MG63 (cell line): Measurements from ENCODE around the gene IL16. TPM values are rescaled to one million over a fixed set of nuclear protein-coding genes. Genes with fewer than 3 reads are reported as not detected.
A peak's percentile ranks its signal among the peaks of the same experiment; 100 is the strongest.

Source experiments
- DNase-seq: peaks from one replicate; pipeline ENCODE4 v3.0.0-alpha.2; 2020
- H3K27me3 ChIP-seq: fragments of 250-450 bp; sonication (Bioruptor Pico); 2 replicates; pipeline ENCODE4 v1.5.1; 2020; ENCODE audit warnings: mild to moderate bottlenecking, moderate library complexity
- H3K36me3 ChIP-seq: fragments of 250-450 bp; sonication (Bioruptor Pico); 2 replicates; pipeline ENCODE4 v1.5.1; 2020; ENCODE audit warnings: mild to moderate bottlenecking, moderate library complexity
- H3K4me3 ChIP-seq: fragments of 250-450 bp; sonication (Bioruptor Pico); 2 replicates; pipeline ENCODE4 v1.5.1; 2020; ENCODE audit warnings: mild to moderate bottlenecking, moderate library complexity
- H3K9me3 ChIP-seq: fragments of 250-450 bp; sonication (Bioruptor Pico); 2 replicates; pipeline ENCODE4 v1.5.1; 2020; ENCODE audit warnings: mild to moderate bottlenecking, moderate library complexity
- total RNA-seq: library from RNA; depleted of rRNA; stranded (reverse); fragments of >200 nt; shearing (Covaris generic); gene quantifications from 2 replicates; pipeline ENCODE4 v1.2.3, GENCODE V29; 2014; ENCODE audit warnings: low replicate concordance

Gene IL16
- total RNA-seq, 1 experiment from 2014 or later = 0.10 TPM

GRCh38 chr15:81286621-81287121 is 90.0 kb downstream of the IL16 start:
- no peak for DNase-seq
- Histone ChIP-seq H3K27me3 (no peaks in the 10 kb centered on the region), H3K9me3 (peaks cover 2% of the 10 kb centered on the region; the same call in 1 of the 2 replicates), H3K4me3 (no peak overlapping the region), H3K36me3 (no peaks in the 10 kb centered on the region)

- peaks cover 2% of the 10 kb centered on the region; the same call in 1 of the 2 replicates for H3K9me3 ChIP-seq
- H3K27me3 ChIP-seq = no peaks in the 10 kb centered on the region
- DNase-seq = no peak
- H3K36me3 ChIP-seq = no peaks in the 10 kb centered on the region
- no peak overlapping the region for H3K4me3 ChIP-seq
Observed at GRCh38 chr15:81288040-81288439, 91.4 kb downstream of the IL16 start.

GRCh38 chr15:81288616-81289015 is 91.9 kb downstream of the IL16 start:
- Histone ChIP-seq H3K27me3 (no peaks in the 10 kb centered on the region), H3K9me3 (peaks cover 2% of the 10 kb centered on the region; the same call in 1 of the 2 replicates), H3K4me3 (no peak overlapping the region), H3K36me3 (no peaks in the 10 kb centered on the region)
- no peak for DNase-seq

GRCh38 chr15:81289910-81290309 is 93.2 kb downstream of the IL16 start:
- Histone ChIP-seq H3K36me3 (no peaks in the 10 kb centered on the region), H3K4me3 (no peak overlapping the region), H3K27me3 (no peaks in the 10 kb centered on the region), H3K9me3 (peaks cover 2% of the 10 kb centered on the region; the same call in 1 of the 2 replicates)
- DNase-seq = no peak

- Histone ChIP-seq H3K9me3 (peaks cover 2% of the 10 kb centered on the region; the same call in 1 of the 2 replicates), H3K4me3 (no peak overlapping the region), H3K36me3 (no peaks in the 10 kb centered on the region), H3K27me3 (no peaks in the 10 kb centered on the region)
- no peak for DNase-seq
Observed at GRCh38 chr15:81291916-81292522, 95.3 kb downstream of the IL16 start.

GRCh38 chr15:81292523-81293001 is 95.9 kb downstream of the IL16 start:
- Histone ChIP-seq H3K36me3 (no peaks in the 10 kb centered on the region), H3K9me3 (peaks cover 2% of the 10 kb centered on the region; the same call in 1 of the 2 replicates)

GRCh38 chr15:81293728-81294515 is 97.2 kb downstream of the IL16 start:
- no peaks in the 10 kb centered on the region for H3K27me3 ChIP-seq
- no peaks in the 10 kb centered on the region for H3K36me3 ChIP-seq
- H3K4me3 ChIP-seq = no peak overlapping the region
- H3K9me3 ChIP-seq = peaks cover 2% of the 10 kb centered on the region; the same call in 1 of the 2 replicates
- DNase-seq = no peak

More at GRCh38 chr15:81292523-81293001, 95.9 kb downstream of the IL16 start:
- DNase-seq = no peak
- Histone ChIP-seq H3K27me3 (no peaks in the 10 kb centered on the region), H3K4me3 (no peak overlapping the region)

GRCh38 chr15:81294516-81294880 is 97.8 kb downstream of the IL16 start:
- peaks cover 1% of the 10 kb centered on the region; the same call in 1 of the 2 replicates for H3K9me3 ChIP-seq
- H3K27me3 ChIP-seq = no peaks in the 10 kb centered on the region
- DNase-seq = no peak
- H3K36me3 ChIP-seq = no peaks in the 10 kb centered on the region
- no peak overlapping the region for H3K4me3 ChIP-seq

GRCh38 chr15:81295486-81296121 is 98.9 kb downstream of the IL16 start:
- H3K4me3 ChIP-seq = no peak overlapping the region
- no peaks in the 10 kb centered on the region for H3K27me3 ChIP-seq
- DNase-seq = no peak
- no peaks in the 10 kb centered on the region for H3K36me3 ChIP-seq
- no peaks in the 10 kb centered on the region for H3K9me3 ChIP-seq

GRCh38 chr15:81296186-81296585 is 99.5 kb downstream of the IL16 start:
- H3K36me3 ChIP-seq = no peaks in the 10 kb centered on the region
- no peak overlapping the region for H3K4me3 ChIP-seq
- H3K9me3 ChIP-seq = no peaks in the 10 kb centered on the region
- no peak for DNase-seq
- no peaks in the 10 kb centered on the region for H3K27me3 ChIP-seq

GRCh38 chr15:81296673-81297072 is 100.0 kb downstream of the IL16 start:
- Histone ChIP-seq H3K9me3 (no peaks in the 10 kb centered on the region), H3K4me3 (no peak overlapping the region), H3K27me3 (no peaks in the 10 kb centered on the region), H3K36me3 (no peaks in the 10 kb centered on the region)
- DNase-seq = no peak

- peak; percentile 82 for DNase-seq
- H3K36me3 ChIP-seq = no peaks in the 10 kb centered on the region
- H3K4me3 ChIP-seq = no peak overlapping the region
- no peaks in the 10 kb centered on the region for H3K9me3 ChIP-seq
- no peaks in the 10 kb centered on the region for H3K27me3 ChIP-seq
Observed at GRCh38 chr15:81297147-81297572, 100.5 kb downstream of the IL16 start.

GRCh38 chr15:81297603-81298575 is 101.2 kb downstream of the IL16 start:
- Histone ChIP-seq H3K27me3 (no peaks in the 10 kb centered on the region), H3K4me3 (no peak overlapping the region), H3K36me3 (no peaks in the 10 kb centered on the region), H3K9me3 (no peaks in the 10 kb centered on the region)
- DNase-seq = no peak

GRCh38 chr15:81298611-81299010 is 101.9 kb downstream of the IL16 start:
- no peak for DNase-seq
- Histone ChIP-seq H3K9me3 (no peaks in the 10 kb centered on the region), H3K36me3 (no peaks in the 10 kb centered on the region), H3K27me3 (no peaks in the 10 kb centered on the region), H3K4me3 (no peak overlapping the region)

- DNase-seq = no peak
- H3K27me3 ChIP-seq = no peaks in the 10 kb centered on the region
- no peaks in the 10 kb centered on the region for H3K36me3 ChIP-seq
- no peak overlapping the region for H3K4me3 ChIP-seq
- H3K9me3 ChIP-seq = no peaks in the 10 kb centered on the region
Observed at GRCh38 chr15:81299156-81299555, 102.5 kb downstream of the IL16 start.

GRCh38 chr15:81299630-81300273 is 103.1 kb downstream of the IL16 start:
- Histone ChIP-seq H3K9me3 (no peaks in the 10 kb centered on the region), H3K4me3 (no peak overlapping the region), H3K36me3 (no peaks in the 10 kb centered on the region), H3K27me3 (no peaks in the 10 kb centered on the region)
- no peak for DNase-seq
